Measurements from ENCODE around the gene CADM2.
"Not testable (repeated sequence)": the region's sequence is repeated elsewhere in the genome, so short reads cannot be mapped to it uniquely, and the experiment has no call there.

The CADM2 gene

GRCh38 chr3:85708325-85708724 lies 749.5 kb downstream of the CADM2 start:
- not testable (repeated sequence) for DNase-seq

DNA sequence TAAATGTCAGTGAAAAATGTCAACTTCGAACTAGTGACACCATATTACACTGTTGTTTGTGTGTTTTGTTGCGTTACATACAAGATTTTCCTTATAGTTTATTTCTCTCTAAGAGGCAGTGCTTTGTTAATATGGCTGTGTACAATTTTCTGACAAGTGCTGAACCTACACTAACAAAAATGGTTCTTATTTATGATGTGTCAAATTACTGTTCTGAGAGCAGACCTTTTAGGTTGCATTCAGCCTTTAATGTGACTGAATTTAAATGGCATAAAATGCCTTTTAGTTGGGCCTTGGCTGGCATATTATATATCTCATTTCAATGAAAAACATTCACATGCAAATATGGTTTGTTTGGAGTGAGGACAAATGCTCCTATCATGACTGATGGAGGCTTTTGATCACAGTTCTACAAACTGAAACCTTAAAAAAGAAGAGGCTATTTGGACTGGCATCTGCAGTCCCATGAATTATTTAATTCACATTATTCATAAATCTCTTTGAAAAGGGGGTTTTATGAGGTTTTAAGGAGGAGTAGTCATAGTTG lies 750.6 kb downstream of the CADM2 start:
- no peak for DNase-seq

DNA sequence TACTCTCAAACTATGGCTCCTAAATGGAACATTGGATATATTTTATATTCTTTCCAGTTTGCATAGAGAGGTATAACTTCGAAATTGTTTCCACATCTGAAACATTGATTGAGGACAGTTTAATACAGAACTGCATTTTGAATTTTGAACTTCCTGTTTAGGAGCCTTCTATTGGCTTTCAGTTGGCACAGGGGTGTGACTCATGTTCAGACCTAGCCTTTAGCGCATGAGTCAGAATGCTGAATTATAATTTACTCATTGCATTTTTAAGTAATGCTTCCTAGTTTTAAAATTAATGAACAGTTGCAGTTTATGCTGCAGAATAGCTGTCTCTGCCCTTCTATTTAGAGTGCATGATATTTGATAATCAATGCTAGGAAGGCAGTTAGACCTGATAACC lies 751.7 kb downstream of the CADM2 start:
- DNase-seq: no peak

- DNase-seq: no peak
Measured at GRCh38 chr3:85721409-85722145, 762.8 kb downstream of the CADM2 start.

- no peak for DNase-seq
Measured at GRCh38 chr3:85725809-85726208, 767.0 kb downstream of the CADM2 start.

DNA sequence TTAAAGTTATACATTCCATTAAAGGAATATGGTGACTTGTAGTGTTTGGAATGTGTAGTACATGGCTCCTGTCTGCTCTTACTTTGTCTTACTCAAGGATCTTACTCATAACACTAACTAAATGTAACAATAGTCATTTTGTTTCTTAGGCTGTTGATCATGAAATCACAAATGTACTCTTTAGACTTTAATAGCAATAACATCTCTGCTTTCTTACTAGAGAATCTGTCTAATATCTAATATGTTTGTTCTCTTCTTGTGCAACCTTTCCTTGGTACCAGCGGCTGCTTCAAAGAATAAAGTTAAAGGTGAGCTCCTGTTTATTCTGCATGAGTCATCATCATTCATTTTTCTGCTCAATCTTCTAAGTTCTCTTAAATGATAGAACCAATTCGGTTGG lies 767.5 kb downstream of the CADM2 start:
- no peak for DNase-seq

DNA sequence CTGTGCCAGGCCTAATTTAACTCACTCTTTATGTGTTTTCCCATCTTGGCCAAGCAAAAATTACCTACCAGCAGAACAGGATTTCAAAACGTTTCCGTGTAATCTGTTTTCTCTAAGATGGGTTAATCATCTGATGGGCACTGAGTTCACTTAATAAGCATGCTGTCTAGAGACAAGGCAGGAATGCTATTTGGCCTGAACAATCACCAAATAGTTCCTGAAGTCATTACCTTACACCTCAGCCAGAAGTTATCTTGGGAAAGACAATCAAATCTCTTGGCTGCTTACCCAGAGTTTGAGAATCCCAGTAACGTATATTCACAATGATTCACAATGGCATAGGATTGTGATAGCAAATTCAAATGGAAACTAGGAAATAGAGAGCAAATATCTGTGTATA lies 779.1 kb downstream of the CADM2 start:
- DNase-seq: no peak

- DNase-seq: no peak
Measured at GRCh38 chr3:85740561-85740960, 781.8 kb downstream of the CADM2 start.

- DNase-seq: no peak
Measured at GRCh38 chr3:85758442-85758841, 799.7 kb downstream of the CADM2 start.

GRCh38 chr3:85760342-85760741 lies 801.6 kb downstream of the CADM2 start:
- no peak for DNase-seq

- no peak for DNase-seq
Measured at GRCh38 chr3:85780806-85781205, 822.0 kb downstream of the CADM2 start.

DNA sequence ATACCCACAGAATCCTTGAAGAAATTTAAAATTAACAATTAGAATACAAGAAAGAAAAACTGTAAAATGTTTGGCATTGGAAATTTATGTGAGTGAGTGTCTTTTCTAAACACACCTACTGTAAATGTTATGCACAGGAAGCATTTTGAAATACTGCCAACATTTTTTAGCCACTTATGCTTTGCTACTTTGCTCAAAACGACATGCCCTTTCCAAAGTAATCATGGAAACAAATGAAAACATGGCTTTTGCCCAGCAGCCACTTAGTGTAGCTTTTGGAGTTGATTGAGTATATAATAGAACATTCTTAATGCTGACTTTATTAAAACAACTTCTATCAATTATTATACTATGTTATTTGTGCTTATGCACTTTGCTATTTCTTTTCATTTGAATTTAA lies 823.0 kb downstream of the CADM2 start:
- no peak for DNase-seq

GRCh38 chr3:85783291-85783690 lies 824.5 kb downstream of the CADM2 start:
- no peak for DNase-seq

GRCh38 chr3:85785766-85786165 lies 827.0 kb downstream of the CADM2 start:
- no peak for DNase-seq

- no peak for DNase-seq
Measured at GRCh38 chr3:85790445-85791030, 831.7 kb downstream of the CADM2 start.

DNA sequence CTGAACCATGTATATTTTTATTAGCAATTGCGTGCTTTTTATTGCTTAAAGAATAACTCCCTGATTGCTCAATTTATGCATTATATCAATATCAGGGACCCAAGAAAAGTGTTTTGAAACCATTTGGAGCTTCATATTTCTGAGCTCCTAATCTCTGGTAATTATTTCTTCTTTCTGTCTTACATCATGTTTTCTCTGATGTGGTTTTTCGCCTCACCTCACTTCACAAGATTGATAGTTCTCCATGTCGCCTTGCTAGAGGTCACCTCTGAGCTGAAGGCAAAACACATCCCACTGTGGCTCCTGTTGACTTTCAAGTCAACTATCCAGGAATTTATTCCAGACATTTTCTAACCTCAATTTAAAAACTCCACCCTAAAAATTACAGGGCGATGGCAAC lies 837.4 kb downstream of the CADM2 start:
- DNase-seq: no peak

DNA sequence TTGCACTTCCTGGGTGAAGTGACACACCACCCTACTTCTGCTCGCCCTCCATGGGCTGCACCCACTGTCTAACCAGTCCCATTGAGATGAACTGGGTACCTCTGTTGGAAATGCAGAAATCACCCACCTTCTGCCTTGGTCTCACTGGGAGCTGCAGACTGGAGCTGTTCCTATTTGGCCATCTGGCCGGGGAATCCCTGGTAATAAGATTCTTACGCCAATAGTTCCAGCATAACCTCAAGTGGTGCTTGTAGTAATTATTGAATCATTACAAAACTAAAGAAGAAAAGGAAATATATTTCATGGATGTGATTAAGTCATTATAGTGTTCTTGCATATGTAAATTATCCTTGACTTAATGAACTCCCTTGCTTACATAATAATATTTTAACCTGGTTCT lies 841.9 kb downstream of the CADM2 start:
- no peak for DNase-seq

- no peak for DNase-seq
Measured at GRCh38 chr3:85801955-85802354, 843.2 kb downstream of the CADM2 start.

DNA sequence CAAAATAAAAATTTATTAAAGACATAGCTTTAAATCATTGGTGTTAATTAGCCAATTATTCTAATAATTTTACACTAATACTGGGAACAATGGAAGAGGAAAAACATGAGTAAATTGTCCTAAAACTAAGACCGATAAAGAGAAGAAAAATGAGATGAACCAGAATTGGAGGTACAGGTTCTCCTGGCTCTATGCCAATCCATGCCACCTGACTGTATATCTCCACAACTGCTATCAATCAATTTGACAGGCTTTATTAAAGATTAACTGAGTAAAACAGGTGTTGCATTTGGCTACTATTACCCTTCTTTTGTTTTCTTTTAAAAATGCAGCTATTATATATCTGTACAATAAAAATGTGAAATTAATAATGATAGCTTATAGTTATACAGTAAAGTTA lies 850.0 kb downstream of the CADM2 start:
- no peak for DNase-seq

- no peak for DNase-seq
Measured at GRCh38 chr3:85821130-85821756, 862.5 kb downstream of the CADM2 start.

DNA sequence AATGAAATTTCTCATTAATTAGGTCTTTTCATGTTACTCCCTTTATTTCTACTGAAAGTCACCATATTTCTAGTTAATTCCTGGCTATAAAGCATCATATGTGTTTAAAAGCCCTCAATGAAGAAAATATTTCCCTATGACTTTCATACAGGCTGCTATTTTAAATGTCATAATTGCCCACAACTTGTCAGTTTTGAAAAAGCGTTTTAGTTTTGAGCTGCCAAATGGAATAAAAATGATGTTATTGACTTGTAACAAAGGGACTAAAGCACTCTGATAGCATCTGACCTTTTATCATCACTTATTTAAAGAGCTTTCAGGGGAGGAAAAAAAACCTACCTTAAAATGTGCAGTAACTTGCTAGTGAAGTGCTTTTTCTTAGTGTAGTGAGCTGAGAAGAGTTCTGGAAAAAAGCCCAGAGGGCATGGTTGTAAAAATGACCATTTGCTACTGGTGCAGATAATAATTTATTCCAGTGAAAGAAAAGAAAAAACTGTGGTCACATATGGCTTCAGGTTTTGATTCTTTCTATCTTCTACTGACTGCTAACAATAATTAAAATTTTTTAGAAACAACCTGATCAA lies 877.2 kb downstream of the CADM2 start:
- DNase-seq: no peak

DNA sequence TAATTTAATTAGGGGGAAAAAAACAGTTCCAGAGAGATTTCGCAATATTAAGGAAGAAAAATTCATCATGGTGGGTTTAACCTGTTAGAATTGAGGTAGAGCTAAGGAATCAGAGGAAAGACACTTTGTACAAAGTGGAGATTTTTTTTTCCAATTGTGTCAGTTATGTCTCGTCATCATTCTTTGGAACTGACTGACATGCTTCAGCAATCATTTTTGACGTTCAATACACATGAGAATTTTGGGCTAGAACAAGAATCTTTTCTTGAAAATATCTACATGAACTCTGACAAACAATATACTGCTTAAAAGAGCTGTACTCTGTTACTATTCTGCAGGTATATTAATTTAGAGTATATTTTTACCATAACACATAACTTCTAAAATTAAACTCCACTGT lies 878.6 kb downstream of the CADM2 start:
- DNase-seq: no peak

DNA sequence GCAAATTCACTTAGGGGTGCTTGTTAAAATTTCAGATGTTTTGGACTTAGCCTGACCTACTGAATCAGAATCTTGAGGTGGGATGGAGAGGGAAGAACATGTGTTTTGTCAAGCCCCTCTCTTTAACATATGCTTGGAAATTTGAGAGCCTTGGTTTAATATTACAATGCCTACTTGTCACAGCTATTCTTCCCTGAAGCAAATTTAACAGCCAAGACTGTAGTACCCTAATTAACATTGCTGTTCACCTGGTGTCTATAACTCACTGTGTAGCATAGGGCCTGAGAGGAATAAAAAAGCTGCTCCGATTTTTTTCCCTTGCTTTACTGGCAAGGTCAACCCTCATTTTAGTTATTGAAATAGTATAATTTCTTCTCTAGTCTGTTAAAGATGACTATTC lies 880.1 kb downstream of the CADM2 start:
- DNase-seq: no peak

GRCh38 chr3:85842081-85842480 lies 883.3 kb downstream of the CADM2 start:
- no peak for DNase-seq
